CD4-positive, alpha-beta T cell treated with Interleukin-12 subunit alpha and Interleukin-12 subunit beta, for 1 hour (primary cell): ENCODE data around the gene SMIM22.

ENCODE experiments used
- DNase-seq: peaks from one replicate; pipeline ENCODE4 v3.0.0-alpha.2; 2020

Gene SMIM22, protein sequence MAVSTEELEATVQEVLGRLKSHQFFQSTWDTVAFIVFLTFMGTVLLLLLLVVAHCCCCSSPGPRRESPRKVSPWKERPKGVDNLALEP

DNA sequence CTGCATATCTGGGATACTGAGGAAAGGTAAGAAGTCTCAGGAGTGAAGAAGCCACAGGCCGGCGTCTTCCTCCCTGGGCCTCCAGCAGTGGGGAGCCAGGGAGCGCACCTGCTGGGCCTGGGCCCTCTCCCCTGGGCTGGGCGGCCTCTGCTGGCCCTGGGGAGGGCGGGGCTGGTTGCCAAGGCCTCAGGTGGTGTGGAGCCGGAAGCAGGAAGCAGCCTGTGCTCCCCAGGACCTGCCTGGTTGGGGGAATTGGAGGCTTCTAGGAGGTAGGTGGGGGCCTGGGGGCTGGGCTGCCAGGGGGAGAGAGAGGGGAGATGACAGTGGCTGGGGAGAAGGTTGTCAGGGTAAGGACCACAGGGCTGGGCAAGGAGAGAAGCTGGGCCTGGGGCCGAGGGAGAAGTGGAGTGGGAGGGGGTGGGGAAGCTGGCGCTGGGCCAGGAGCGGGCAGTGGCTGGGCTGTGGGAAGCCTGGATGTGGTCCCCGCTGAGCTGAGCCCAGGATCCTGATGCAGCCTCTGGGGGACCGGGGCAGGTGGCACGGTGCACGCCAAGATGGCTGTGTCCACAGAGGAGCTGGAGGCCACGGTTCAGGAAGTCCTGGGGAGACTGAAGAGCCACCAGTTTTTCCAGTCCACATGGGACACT is at the start of gene SMIM22:
TSS of gene SMIM22 (plus strand) at position 189 of the 647 bp plus-strand sequence. CDS start at position 555, 366 bp downstream.
- DNase-seq, result no peak

DNA sequence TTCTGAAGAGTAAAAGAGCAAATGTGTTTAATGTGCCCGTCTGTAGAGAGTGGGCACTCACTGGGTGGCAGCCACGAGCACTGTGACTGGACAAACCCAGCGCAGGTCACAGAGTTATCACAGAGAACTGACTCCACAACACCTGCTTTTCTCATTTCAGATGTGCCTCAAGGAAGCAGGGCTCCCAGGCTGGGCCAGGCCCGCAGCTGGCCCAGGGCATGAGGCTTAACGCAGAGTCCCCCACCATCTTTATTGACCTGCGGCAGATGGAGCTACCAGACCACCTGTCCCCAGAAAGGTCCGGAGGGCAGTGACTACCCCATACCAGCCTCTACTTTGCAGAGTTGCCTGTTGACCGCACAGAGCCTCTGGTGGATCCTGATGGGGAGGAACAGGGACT is 49.0 kb upstream of the SMIM22 start:
- no peak for DNase-seq

DNA sequence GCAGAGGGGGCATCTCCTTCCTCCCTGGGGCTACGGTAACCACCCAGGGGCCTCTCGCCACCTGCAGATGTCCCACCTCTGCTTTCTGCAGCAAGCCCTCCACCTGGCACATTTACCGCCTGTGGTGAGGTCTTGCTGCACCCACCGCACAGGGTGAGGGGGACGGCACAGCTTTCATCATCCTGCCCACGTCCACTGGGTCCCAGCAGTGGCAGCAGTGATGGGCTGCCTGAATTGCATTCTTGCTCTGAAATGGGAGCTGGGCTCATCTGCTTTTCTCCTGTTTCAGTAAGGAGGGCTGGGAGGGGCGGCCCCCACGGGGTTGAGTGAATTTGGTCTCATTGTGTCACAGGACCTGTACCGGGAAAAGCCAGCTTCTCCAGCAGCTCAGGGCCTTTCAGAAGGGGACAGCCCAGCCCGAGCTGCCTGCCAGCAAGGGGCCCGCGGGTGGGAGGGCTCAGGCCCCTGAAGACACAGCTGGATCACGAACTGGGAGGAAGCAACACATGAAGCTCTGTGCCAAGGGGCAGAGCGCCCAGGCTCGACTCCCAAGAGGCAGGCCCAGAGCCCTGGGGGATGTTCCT is 48.1 kb upstream of the SMIM22 start:
- DNase-seq, result no peak

DNA sequence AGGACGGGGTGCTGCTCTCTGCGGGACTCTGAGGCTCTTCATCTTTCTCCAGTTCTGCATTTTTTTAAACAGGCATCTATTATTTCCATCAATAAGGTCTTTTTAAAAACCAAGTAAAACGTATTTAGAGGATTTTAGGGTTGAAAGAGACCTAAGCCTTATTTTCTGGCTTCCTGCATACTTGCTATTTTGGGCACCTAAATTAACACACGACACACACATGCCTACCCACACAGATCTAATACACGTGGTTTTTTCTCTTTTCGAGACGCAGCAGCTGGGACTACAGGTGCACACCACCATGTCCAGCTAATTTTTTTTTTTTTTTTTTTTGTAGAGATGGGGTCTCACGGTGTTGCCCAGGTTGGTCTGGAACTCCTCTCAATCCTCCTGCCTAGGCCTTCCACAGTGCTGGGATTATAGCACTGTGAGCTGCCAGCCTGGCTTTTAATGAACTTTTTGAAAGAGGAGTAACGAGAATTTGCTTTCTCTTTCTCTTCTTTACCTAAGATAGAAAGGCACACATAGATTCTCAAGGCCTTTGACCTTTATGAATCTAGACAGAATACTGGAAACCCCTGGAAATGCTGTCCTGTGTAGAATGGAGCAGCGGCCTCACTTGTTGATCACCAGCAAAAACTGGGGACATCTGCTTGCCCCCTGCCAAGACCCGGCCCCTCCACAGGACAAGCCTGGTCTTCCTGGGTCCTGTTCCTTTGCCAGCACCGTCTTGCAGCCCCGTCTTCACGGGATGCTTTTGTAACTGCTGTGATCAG is 47.1 kb upstream of the SMIM22 start:
- DNase-seq, result no peak

DNA sequence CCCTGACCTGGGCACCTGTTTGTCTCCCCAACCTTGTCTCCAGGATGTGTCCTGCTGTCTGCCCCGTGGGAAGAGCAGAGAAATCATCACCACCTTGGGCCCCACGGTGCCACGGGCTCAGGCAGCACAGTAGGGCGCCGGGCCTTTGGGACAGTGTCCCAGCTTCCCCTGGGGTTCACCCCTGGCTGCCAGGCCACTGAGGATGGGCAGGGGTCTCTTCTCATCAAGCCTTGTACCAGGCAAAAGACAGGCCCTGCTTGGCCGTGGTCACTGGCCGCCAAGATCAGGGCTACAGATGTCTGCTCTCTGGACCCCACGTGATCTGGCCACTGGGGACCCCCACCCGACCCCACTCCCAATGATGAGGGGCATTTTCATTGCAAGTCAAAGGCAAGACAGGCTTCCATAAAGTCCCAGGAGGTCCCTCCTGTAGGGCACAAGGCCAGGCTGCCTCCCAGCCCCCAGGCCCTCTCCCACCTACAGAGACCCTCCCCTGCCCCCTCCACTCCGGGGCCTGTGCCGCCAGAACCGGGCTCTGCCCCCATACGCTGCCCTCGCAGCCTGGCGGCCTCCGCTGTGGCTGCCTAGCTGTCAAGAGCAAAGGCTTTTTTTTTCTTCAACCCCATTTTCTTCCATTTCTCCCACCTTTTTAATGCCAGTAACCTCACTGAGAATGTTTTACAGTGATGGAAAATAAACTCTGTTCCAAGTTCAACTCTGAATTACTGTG is 46.3 kb upstream of the SMIM22 start:
- DNase-seq, result no peak

DNA sequence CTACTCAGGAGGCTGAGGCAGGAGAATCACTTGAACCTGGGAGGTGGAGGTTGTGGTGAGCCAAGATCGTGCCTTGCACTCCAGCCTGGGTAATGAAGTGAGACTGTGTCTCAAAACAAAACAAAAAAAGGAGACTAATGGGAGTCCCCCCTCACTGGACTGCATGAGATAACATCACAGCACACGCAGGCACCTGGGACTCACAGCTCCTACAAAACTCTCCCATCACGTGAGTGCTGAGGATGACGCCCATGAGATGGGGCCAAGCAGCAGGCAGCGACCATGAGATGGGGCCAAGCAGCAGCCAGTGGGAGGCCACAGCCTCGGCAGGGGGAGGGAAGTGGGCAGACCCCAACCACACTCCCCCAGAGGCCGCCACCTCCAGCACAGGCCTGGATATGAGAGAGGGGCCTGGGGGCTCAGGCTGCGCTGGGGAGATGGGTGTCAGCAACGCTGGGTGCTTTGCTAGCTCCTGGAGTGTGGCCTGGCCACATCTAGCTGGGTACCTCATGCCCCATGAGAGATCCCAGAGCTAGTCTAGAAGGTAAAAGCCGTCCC is 45.4 kb upstream of the SMIM22 start:
- no peak for DNase-seq

DNA sequence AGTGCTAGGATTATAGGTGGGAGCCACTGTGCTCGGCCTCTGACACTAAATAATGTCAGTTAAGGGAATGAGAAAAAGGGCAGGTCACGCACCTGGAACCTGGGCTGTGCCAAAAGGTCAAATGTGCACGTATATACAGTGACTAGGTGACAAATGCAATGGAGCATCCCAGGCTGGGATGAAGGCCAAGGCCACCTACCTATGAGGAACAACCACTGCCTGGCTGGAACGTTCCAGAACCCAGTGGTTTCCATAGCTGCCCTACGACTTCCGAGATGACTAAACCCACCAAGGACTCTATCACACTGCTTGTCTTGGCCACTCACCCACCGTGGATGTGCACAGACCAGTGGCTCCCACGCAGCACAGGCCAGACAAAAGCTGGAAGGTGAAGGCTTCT is 44.3 kb upstream of the SMIM22 start:
- DNase-seq, result no peak

DNA sequence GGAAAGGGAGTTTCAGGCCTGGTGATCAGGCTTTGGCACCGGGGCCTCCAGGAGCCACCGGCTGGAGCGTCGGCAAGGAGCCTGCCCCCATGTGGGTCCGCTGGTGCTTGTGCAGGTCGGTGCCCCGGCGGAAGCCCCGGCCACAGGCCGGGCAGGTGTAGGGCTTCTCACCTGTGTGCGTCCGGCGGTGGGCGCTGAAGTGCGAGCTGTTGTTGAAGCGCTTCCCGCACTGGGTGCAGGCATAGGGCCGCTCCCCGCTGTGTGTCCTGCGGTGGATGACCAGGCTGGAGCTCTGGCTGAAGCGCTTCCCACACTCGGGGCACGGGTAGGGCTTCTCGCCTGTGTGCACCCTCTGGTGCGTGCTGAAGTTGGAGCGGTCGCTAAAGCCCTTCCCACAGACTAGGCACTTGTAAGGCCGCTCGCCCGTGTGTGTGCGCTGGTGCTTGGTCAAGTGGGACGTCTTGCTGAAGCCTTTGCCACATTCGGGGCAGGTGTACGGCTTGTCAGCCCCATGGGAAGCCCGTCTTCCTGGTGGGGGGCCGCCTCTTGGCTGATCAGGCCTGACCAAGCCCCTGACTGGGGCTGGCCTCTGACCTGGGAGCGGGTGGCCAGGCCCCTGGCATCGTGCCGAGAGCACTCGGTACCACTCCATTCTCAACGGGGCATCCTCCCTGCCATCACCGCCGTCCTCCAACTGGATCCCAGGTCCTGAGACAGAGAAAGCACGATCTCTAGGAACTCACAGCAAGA is 42.6 kb upstream of the SMIM22 start:
- no peak for DNase-seq

DNA sequence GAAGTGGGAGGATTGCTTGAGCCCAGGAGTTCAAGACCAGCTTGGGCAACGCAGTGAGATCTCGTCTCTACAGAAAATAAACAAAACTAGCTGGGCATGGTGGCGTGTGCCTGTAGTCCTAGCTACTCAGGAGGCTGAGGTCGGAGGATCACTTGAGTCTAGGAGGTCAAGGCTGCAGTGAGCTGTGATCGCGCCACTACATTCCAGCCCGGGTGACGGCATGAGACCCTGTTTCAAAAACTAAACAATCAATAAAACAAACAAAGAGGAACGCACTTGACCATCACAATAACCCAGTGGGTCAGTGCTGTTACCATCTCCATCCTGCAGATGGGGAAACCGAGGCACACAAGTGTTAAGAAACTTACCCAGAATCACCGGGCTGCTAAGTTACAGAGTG is 41.9 kb upstream of the SMIM22 start:
- no peak for DNase-seq

DNA sequence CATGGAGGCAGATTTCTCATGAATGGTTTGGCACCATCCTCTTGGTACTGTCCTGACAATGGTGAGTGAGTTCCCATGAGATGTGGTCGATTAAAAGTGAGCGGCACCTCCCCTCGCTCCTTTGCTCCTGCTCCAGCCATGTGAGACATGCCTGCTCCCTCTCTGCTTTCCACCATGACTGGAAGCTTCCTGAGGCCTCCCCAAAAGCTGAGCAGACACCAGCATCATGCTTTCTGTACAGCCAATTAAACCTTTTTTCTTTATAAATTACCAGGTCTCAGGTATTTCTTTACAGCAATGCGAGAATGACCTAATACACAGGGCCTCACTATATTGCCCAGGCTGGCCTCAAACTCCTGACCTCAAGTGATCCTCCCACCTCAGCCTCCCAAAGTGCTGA is 40.3 kb upstream of the SMIM22 start:
- DNase-seq, result no peak

DNA sequence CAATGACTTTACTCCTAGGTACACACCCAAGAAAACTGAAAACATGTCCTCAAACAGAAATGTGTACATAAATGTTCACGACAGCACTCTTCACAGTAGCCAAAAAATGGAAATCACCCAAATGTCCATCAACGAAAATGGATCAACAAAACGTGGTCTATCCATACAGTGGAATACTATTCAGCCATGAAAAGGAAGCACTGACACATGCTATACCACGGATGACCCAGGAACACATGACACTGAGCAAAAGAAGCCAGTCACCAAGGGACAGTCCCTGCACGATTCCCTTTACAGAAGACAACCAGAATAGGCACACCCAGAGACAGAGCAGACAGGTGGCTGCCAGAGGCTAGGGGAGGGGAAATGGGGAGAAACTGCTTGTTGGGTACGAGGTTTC is 39.5 kb upstream of the SMIM22 start:
- no peak for DNase-seq

DNA sequence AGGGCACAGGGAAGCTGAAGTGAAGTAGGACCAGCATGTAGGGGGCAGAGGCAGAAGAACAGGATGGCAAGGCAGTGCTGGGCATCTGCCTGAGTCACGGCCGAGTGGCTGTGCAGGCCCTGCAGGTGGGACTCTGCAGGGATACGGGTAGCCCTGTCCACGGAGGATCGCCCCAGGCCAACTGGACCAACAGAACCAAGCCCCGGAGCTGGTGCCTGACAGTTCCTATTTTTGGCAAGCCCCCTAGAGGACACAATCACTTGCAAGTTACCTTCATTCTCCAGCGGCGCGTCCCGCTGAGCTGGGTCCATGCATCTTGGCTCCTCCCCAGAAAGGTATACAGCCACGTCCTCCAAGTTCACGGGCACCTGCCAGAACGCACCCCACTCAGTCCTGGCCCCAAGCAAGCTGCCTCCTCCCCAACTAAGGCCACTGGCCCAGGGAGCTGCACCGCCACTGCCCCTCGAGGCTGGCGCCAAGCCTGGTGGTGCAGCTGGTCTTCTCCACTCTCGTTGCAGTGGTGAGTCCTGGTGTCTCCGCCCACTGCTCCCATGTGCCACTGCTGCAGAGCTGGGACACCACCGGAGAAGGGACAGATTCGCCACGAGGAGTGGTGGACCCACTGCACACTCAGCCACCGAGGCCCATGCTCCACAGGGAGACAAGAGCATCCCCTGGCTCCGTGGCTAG is 34.8 kb upstream of the SMIM22 start:
- no peak for DNase-seq

DNA sequence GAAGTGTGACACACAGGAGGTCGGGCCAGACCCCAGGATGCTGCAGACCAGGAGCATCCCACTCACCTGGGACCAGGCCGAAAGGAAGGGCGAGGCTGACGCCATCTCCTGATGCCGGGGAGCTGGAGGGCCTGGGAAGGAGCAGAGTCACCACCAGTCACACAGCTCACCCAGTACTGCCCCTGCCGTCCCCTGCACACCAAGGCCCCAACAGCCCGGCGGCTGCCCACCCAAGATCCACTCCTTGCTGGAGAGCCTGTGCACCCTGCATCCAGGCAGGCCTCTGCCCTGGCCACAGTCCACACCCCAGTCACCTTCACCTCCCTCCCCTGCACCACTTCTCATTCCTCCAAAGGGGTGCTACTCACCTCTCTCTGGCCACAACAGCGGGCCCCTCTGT is 33.0 kb upstream of the SMIM22 start:
- DNase-seq, result no peak

DNA sequence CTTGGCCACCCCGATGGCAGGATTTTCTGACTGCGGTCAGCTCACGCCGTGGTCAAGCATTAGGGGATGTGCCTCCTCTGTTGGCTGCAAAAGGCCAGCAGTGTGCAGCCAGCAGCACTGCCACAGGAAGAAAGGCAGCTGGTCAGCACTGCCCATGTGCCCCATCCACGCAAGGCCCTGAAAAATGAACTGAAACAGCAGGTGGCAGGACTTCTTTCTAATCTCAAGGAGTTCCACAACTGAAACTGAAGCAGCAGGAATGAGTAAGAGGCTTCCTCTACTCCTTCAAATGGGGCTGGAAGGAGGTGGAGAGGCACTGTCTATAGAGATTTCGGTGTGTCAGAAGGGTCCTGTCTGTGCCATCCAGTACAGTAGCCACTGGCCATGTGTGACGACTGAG is 31.4 kb upstream of the SMIM22 start:
- no peak for DNase-seq

DNA sequence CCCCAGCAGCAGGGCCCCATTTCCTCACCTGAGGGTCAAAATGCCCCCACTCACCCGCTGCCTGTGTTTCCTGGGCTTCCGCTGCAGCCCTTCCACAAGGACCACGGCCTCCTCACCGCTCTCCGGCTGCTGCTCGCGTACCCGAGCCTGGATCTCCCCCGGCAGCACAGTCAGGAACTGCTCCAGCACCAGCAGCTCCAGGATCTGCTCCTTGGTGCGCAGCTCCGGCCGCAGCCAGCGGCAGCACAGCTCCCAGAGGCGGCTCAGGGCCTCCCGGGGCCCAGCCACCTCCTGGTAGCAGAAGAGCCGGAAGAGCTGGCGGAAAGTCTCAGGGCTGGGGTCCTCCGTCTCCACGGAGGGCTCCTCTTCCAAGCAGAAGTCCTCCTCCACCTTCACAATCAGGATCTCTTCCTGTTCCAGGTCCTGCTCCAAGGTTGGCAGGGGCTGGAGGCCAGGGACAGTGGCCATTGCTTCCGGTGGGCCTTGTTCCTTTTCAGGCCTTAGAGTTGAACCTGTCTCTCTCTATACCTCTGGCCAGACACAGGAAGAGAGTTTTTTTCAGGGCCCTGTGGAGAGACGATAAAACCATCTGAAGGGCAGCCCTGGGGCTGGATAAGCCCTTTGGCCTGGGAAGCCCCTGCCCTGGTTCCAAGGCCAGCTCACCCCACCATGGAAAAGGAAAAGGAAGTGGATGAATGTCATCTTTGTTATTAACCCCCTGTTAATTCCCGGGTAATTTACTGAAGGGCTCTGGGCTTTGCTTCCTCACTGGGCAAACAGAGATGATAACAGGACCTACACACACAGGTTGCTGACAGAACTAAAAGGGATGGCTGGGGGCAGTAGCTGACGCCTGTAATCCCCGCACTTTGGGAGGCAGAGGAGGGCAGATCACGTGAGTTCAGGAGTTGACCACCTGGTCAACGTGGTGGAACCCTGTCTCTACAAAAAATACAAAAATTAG is 29.4 kb upstream of the SMIM22 start:
- DNase-seq, result no peak

DNA sequence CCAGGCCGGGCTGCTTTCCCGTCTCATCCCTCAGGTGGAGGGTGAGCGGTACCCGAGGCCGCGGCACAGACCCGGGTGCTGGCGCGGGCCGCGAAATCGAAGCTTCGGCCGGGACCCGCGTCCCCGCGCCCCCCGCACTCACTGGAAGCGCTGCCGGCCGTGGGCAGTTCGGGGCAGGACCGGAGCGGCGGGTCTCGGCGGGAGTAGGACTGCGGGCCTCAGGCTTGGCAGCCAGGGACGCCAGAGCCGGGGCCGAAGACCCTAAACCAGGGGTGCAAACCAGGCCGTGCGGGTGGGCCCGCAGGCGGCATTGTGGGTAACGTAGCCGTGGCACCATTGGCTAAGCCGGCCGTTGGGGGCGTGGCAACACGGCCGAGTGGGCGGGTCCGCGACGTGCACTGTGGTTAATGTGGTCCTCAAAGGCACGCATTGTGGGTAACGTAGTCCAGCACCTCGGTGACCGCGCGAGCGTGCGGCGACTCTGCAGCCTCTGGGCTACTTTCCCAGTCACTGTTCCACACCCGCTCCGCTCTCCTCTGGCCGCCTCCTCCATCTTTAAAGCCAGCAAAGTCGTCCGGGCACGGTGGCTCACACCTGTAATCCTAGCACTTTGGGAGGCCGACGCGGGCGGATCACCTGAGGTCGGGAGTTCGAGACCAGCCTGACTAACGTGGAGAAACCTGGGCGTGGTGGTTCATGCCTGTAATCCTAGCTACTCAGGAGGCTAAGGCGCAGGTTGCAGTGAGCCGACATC is 28.1 kb upstream of the SMIM22 start, which contains the start of gene ZNF500:
TSS of gene ZNF500 (minus strand) at position 288 of the 754 bp plus-strand sequence. CDS start 1,184 bp downstream, outside the sequence.
- DNase-seq, result peak; percentile 97

DNA sequence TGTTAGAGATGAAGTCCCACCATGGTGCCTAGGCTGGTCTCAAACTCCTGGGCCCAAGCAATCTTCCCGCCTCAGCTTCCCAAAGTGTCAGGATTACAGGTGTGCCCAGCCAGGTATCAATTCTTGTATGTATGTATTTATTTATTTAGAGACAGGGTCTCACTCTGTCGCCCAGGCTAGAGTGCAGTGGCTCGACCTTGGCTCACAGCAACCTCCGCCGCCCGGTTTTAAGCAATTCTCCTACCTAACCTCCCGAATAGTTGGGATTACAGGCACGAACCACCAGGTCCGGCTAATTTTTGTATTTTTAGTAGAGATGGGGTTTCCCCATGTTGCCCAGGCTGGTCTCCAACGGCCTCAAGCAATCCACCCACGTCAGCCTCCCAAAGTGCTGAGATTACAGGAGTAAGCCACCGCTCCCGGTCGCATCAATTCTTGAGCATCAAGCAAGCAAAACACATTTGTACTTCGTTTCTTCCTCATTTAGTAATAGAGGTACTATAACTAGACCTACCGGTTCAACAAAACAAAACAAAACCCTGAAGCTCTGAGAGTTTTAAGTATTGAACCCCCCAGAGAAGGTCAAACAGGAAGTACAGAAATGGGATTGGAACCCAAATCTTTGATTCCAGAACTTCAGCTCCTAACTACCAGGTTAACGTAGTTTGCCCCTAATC is 27.2 kb upstream of the SMIM22 start:
- DNase-seq, result peak; percentile 27

DNA sequence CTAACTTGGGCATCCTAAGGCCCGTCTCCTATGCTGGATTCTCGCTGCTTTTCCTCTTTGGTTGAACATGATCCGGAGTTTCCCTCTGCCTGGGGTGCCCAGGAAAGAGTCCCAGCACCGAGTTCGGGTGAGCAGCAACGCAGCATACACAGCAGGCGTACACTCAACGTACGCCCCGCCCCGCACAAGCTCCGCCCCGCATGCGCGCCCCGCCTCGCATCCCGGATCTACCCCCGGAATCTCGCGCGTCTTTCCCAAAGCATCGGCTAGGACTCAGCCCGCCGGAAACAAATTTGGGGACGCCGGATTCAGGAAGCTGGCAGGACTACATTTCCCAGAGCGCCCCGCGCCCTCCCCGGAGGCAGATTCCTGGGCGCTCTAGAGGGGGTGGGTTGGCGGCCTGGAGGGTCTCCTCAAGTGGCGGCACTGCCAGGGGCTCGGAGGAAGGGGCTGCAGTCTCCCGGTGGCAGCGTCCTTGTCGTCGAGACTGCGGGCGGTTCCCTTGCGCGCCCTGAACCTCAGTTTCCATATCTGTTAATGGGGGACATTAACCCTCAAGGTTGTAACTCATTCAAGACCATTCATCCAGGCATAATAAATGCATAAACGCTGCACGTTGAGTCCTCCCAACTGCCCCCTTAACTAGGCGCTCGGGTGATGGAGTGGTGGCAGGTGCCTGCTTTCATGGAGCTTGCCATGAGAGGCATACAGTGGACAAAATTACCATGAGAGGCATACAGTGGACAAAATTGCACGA is 26.4 kb upstream of the SMIM22 start:
- peak; percentile 89 for DNase-seq
